ENCODE results near the gene BBOX1. TPM values are rescaled to one million over a fixed set of nuclear protein-coding genes. Genes with fewer than 3 reads are reported as not detected.

The BBOX1 gene
- total and polyA plus RNA-seq, 2 donors (not counting 3 experiments of a cell fraction or from before 2014, with no cell fraction given), result not detected

GRCh38 chr11:27116684-27117083, 76.1 kb downstream of the BBOX1 start:
- no TSS peak for BruUV-seq (replicated peaks)
- DNase-seq (ENCODE audit: low read depth, low spot score), result peak; percentile 24

More at GRCh38 chr11:27116684-27117083, 76.1 kb downstream of the BBOX1 start:
- no peaks in the 10 kb centered on the region for H3K4me1 ChIP-seq (ENCODE audit: control insufficient read depth, extremely low read depth, insufficient read depth, low read length)
- no peaks in the 10 kb centered on the region for H3K9me1 ChIP-seq (replicated peaks; ENCODE audit: control insufficient read depth, extremely low read depth, insufficient read depth, low read length)
- H3K27me3 ChIP-seq (ENCODE audit: control insufficient read depth in 2 of 2, insufficient read depth in 2 of 2, low read length in 2 of 2), result no peaks in the 10 kb centered on the region
- no peaks in the 10 kb centered on the region for H3K36me3 ChIP-seq (ENCODE audit: control insufficient read depth in 2 of 2, extremely low read depth in 1 of 2, insufficient read depth in 2 of 2, low read length in 2 of 2)
- no peak overlapping the region for H3K27ac ChIP-seq (ENCODE audit: insufficient read depth, low read depth, low read length)
- no peak overlapping the region for H3K9ac ChIP-seq (replicated peaks; ENCODE audit: extremely low read depth, insufficient read depth, low read length)
- no peaks in the 10 kb centered on the region for H4K20me1 ChIP-seq (replicated peaks; ENCODE audit: control insufficient read depth, extremely low read depth, insufficient read depth, low read length)
- intact Hi-C loops (cut with micrococcal nuclease), result no loop called here
- POLR2A ChIA-PET, result no interaction called here
- H3K4me3 ChIP-seq (replicated peaks in 1 of 3; ENCODE audit: insufficient read depth in 1 of 3, low read depth in 1 of 3, low read length in 3 of 3), result no peak overlapping the region
- dilution Hi-C loops (cut with MboI; ENCODE audit: extremely low pct_ligation_motif_present, low sequenced_read_pairs), result no loop called here
- FAIRE-seq, result no peak
- no peaks in the 10 kb centered on the region for H3K9me3 ChIP-seq (replicated peaks; ENCODE audit: control insufficient read depth, insufficient read depth, low read length)
- CTCF ChIA-PET, result no interaction called here
- no peak overlapping the region for H3K4me2 ChIP-seq (ENCODE audit: insufficient read depth, low read length)
- TF ChIP-seq MYC (IDR thresholded peaks at IDR 0.05; ENCODE audit: low read depth, low read length) (no peak), JUN (IDR thresholded peaks at IDR 0.05; ENCODE audit: borderline replicate concordance, insufficient read depth, insufficient read length, low read depth) (no peak), CTCF (IDR thresholded peaks at IDR 0.05; ENCODE audit: extremely low read depth in 1 of 2, insufficient read depth in 1 of 2, low read depth in 1 of 2, low read length in 2 of 2) (no peak), GATA2 (IDR thresholded peaks at IDR 0.05; ENCODE audit: insufficient read depth, insufficient read length, low read depth, low read length) (no peak), MAX (IDR thresholded peaks at IDR 0.05; ENCODE audit: insufficient read depth, insufficient read length) (no peak), FOS (IDR thresholded peaks at IDR 0.05; ENCODE audit: borderline replicate concordance, insufficient read depth, low read length) (no peak), POLR2AphosphoS5 (IDR thresholded peaks at IDR 0.05; ENCODE audit: insufficient read depth, low read depth, low read length) (no peak), POLR2A (IDR thresholded peaks at IDR 0.05; ENCODE audit: low read depth, low read length) (no peak), EZH2 (IDR thresholded peaks at IDR 0.05; ENCODE audit: borderline replicate concordance, low read depth, low read length, severe bottlenecking) (no peak)
- H3K79me2 ChIP-seq (ENCODE audit: control insufficient read depth, insufficient read depth, low read length), result no peaks in the 10 kb centered on the region
- no peak overlapping the region for H2AFZ ChIP-seq (ENCODE audit: low read depth, low read length)
